ENCODE data around the gene SYT7.
"Not testable (repeated sequence)": the region's sequence is repeated elsewhere in the genome, so short reads cannot be mapped to it uniquely, and the experiment has no call there.

SYT7 gene

GRCh38 chr11:61472868-61473267 lies 108.0 kb downstream of the SYT7 start:
- no peak for DNase-seq

GRCh38 chr11:61472282-61472681 lies 108.6 kb downstream of the SYT7 start:
- DNase-seq, result no peak

DNA sequence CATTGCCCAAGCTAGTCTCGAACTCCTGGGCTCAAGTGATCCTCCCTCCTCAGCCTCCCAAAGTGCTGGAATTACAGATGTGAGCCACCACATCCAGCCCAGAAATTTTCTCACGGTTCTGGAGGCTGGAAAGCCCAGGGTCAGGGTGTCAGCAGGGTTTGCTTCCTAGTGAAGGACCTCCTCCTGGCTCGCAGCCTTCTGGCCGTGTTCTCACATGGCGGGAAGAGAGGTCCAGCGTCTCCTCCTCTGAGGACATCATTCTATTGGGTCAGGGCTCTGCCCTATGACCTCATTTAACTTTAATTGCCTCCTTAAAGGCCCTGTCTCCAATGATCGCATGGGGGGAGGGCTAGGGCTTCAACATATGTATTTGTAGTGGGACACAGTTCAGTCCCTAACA lies 112.9 kb downstream of the SYT7 start:
- DNase-seq, result no peak

GRCh38 chr11:61467602-61468001 lies 113.3 kb downstream of the SYT7 start:
- DNase-seq, result not testable (repeated sequence)

Measured in activated CD4-positive, CD25-positive, alpha-beta regulatory T cell treated with anti-CD3 and anti-CD28 coated beads, Interleukin-2, amount 50 U/mL, for 72 hours (primary cell).